OCI-LY1 (cell line): Measurements from ENCODE around the gene SCAF11.
"Not testable (repeated sequence)": the region's sequence is repeated elsewhere in the genome, so short reads cannot be mapped to it uniquely, and the experiment has no call there.

Experiments
- H2AFZ ChIP-seq: fragments of 200-600 bp; sonication (generic), shearing (Covaris generic); 2 replicates; pipeline ENCODE4 v1.6.0; 2014; ENCODE audit warnings: antibody characterized with exemption, mild to moderate bottlenecking, low read length
- H3F3A ChIP-seq: fragments of 200-600 bp; sonication (generic), shearing (Covaris generic); 2 replicates; pipeline ENCODE4 v1.6.0; 2014; ENCODE audit warnings: mild to moderate bottlenecking, antibody characterized with exemption, low read length, moderate library complexity; ENCODE audit not compliant: insufficient read depth
- H3K27ac ChIP-seq: fragments of 200-600 bp; sonication (generic); 2 replicates; pipeline ENCODE4 v1.5.1; 2014; ENCODE audit warnings: low read length, mixed run types, mild to moderate bottlenecking, low read depth; ENCODE audit not compliant: poor library complexity, severe bottlenecking
- H3K27me3 ChIP-seq: fragments of 200-600 bp; sonication (generic); 2 replicates; pipeline ENCODE4 v1.6.0; 2014; ENCODE audit warnings: antibody characterized with exemption, mild to moderate bottlenecking, low read length, moderate library complexity; ENCODE audit not compliant: insufficient read depth
- H3K36me3 ChIP-seq: fragments of 200-600 bp; sonication (generic); 2 replicates; pipeline ENCODE4 v1.6.1; 2014; ENCODE audit warnings: mild to moderate bottlenecking, antibody characterized with exemption, low read length, moderate library complexity, mixed read lengths; ENCODE audit not compliant: insufficient read depth
- H3K4me1 ChIP-seq: fragments of 200-600 bp; sonication (generic); 2 replicates; pipeline ENCODE4 v1.5.1; 2014; ENCODE audit warnings: mild to moderate bottlenecking, low read length, moderate library complexity; ENCODE audit not compliant: insufficient read depth, severe bottlenecking
- H3K4me2 ChIP-seq: fragments of 200-600 bp; sonication (generic), shearing (Covaris generic); 2 replicates; pipeline ENCODE4 v1.6.1; 2014; ENCODE audit warnings: low read length
- H3K4me3 ChIP-seq: fragments of 200-600 bp; sonication (generic); 2 replicates; pipeline ENCODE4 v1.5.1; 2014; ENCODE audit warnings: low read length, low read depth, mild to moderate bottlenecking, mixed read lengths; ENCODE audit not compliant: poor library complexity, severe bottlenecking
- H3K79me2 ChIP-seq: fragments of 200-600 bp; shearing (Covaris generic); 2 replicates; pipeline ENCODE4 v1.6.1; 2016; ENCODE audit warnings: mixed run types, low read length, mixed read lengths; ENCODE audit not compliant: insufficient read depth
- H3K9ac ChIP-seq: fragments of 200-600 bp; sonication (generic), shearing (Covaris generic); 2 replicates; pipeline ENCODE4 v1.6.1; 2014; ENCODE audit warnings: mild to moderate bottlenecking, low read length, mixed read lengths
- H3K9me2 ChIP-seq: fragments of 200-600 bp; sonication (generic), shearing (Covaris generic); 2 replicates; pipeline ENCODE4 v1.6.1; 2014; ENCODE audit warnings: low read depth, mild to moderate bottlenecking, low read length, mixed read lengths
- H3K9me3 ChIP-seq: fragments of 200-600 bp; shearing (Covaris generic); 2 replicates; pipeline ENCODE4 v1.6.1; 2014; ENCODE audit warnings: low read length, mixed read lengths
- H4K20me1 ChIP-seq: fragments of 200-600 bp; sonication (generic), shearing (Covaris generic); 2 replicates; pipeline ENCODE4 v1.6.0; 2016; ENCODE audit warnings: mild to moderate bottlenecking, low read length; ENCODE audit not compliant: insufficient read depth
- CTCF ChIP-seq: fragments of 200-600 bp; sonication (generic), shearing (Covaris generic); IDR thresholded peaks from 2 replicates; pipeline ENCODE4 v1.5.1; 2017; ENCODE audit warnings: mild to moderate bottlenecking, antibody characterized with exemption, low read length, moderate library complexity, mixed read lengths
- EZH2 ChIP-seq: fragments of 200-600 bp; sonication (generic), shearing (Covaris generic); IDR thresholded peaks from 2 replicates; pipeline ENCODE4 v1.8.0; 2017; ENCODE audit warnings: borderline replicate concordance, mixed run types, mild to moderate bottlenecking, antibody characterized with exemption, low read length, moderate library complexity, mixed read lengths

The SCAF11 gene

DNA sequence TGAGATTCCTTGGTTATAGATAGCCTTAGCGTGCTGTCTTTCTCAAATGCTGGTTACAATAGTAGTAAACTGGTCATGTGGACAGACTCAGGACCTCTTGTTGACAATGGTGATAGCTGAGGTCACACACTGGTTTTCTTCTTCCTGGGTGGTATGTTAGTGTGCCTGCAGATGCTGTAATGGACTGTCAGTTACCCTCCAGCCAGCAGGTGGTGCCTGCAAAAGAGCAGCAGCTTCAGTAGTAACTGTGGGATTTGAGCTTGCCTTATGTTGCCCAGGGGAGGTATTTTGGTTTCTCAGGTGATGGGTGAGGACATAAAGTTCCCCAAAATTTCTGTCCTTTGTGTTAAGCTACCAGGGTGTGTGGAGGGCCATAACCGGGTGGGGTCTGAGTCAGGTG lies 33.7 kb upstream of the SCAF11 start:
- Histone ChIP-seq H3K27ac (no peak overlapping the region), H3K27me3 (no peaks in the 10 kb centered on the region), H3K4me2 (no peak overlapping the region), H3K4me3 (no peak overlapping the region), H3F3A (no peaks in the 10 kb centered on the region), H3K79me2 (no peaks in the 10 kb centered on the region), H3K9me3 (peaks cover 7% of the 10 kb centered on the region; the same call in 1 of the 2 replicates), H3K36me3 (no peaks in the 10 kb centered on the region), H3K4me1 (no peaks in the 10 kb centered on the region), H3K9ac (no peak overlapping the region), H4K20me1 (no peaks in the 10 kb centered on the region), H2AFZ (no peak overlapping the region), H3K9me2 (no peaks in the 10 kb centered on the region)
- TF ChIP-seq EZH2 (no peak), CTCF (0 out of 2 replicates have a peak, but pooled peaks have one; percentile 21)

DNA sequence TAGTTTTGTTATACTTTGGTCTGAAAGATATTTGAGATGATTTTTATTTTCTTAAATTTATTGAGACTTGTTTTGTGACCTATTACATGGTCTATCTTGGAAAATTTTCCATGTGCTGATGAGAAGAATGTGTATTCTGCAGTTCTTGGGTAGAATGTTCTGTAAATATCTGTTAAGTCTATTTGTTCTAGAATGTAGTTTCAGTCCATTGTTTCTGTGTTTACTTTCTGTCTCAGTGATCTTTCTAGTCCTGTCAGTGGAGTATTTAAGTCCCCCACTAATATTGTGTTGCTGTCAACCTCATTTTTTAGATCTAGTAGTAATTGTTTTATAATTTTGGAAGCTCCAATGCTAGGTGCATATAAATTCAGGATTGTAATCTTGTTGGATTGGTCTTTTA lies 30.4 kb upstream of the SCAF11 start:
- Histone ChIP-seq H3K79me2 (no peaks in the 10 kb centered on the region), H4K20me1 (no peaks in the 10 kb centered on the region), H3K36me3 (no peaks in the 10 kb centered on the region), H3K27ac (no peak overlapping the region), H3K4me3 (no peak overlapping the region), H3K9me2 (no peaks in the 10 kb centered on the region), H3K27me3 (no peaks in the 10 kb centered on the region), H3K4me1 (no peaks in the 10 kb centered on the region), H3K4me2 (no peak overlapping the region), H3K9ac (no peak overlapping the region), H3F3A (no peaks in the 10 kb centered on the region), H2AFZ (no peak overlapping the region), H3K9me3 (peaks cover 3% of the 10 kb centered on the region; the same call in 1 of the 2 replicates)
- no peak for TF ChIP-seq EZH2
- TF ChIP-seq CTCF: no peak

DNA sequence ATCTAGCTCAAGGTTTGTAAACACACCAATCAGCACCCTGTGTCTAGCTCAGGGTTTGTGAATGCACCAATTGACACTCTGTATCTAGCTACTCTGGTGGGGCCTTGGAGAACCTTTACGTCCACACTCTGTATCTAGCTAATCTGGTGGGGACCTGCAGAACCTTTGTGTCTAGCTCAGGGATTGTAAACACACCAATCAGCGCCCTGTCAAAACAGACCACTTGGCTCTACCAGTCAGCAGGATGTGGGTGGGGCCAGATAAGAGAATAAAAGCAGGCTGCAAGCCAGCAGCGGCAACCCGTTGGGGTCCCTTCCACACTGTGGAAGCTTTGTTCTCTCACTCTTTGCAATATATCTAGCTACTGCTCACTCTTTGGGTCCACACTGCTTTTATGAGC lies 28.3 kb upstream of the SCAF11 start:
- not testable (repeated sequence) for H3K9ac ChIP-seq, H3K4me1 ChIP-seq, H3K9me3 ChIP-seq, H4K20me1 ChIP-seq, H3K79me2 ChIP-seq, H3K9me2 ChIP-seq, H3K4me3 ChIP-seq, H3K27me3 ChIP-seq, H2AFZ ChIP-seq, H3K36me3 ChIP-seq, H3K27ac ChIP-seq, H3F3A ChIP-seq, H3K4me2 ChIP-seq

- H3K79me2 ChIP-seq, H3K27ac ChIP-seq, H3K27me3 ChIP-seq, H3K36me3 ChIP-seq, H2AFZ ChIP-seq, H3K9me3 ChIP-seq, H4K20me1 ChIP-seq, H3K9me2 ChIP-seq, H3K4me2 ChIP-seq, H3K4me3 ChIP-seq, H3K4me1 ChIP-seq, H3K9ac ChIP-seq, H3F3A ChIP-seq: not testable (repeated sequence)
These were observed 27.5 kb upstream of the SCAF11 start for GRCh38 chr12:46017866-46018375.
